Fibroblast of skin of right quadriceps (primary cell): ENCODE data around the gene CCDC136.
A peak's percentile ranks its signal among the peaks of the same experiment; 100 is the strongest.

Experiments
- DNase-seq: peaks from one replicate; pipeline ENCODE4 v3.0.0-alpha.2; 2013

The CCDC136 gene

GRCh38 chr7:128833148-128833945, 41.6 kb downstream of the CCDC136 start:
- DNase-seq: peak; percentile 87

GRCh38 chr7:128833946-128834325, 42.2 kb downstream of the CCDC136 start:
- no peak for DNase-seq

- DNase-seq: no peak
Observed at GRCh38 chr7:128835231-128835751, 43.5 kb downstream of the CCDC136 start.

- DNase-seq: peak; percentile 52
Observed at GRCh38 chr7:128835790-128836641, 44.2 kb downstream of the CCDC136 start.

- DNase-seq: no peak
Observed at GRCh38 chr7:128836729-128837348, 45.1 kb downstream of the CCDC136 start.

GRCh38 chr7:128837521-128837921, 45.8 kb downstream of the CCDC136 start:
- no peak for DNase-seq

- no peak for DNase-seq
Observed at GRCh38 chr7:128838109-128838779, 46.5 kb downstream of the CCDC136 start.

GRCh38 chr7:128838981-128839731, 47.4 kb downstream of the CCDC136 start:
- DNase-seq: no peak

GRCh38 chr7:128839751-128840177, 48.0 kb downstream of the CCDC136 start:
- DNase-seq: no peak

GRCh38 chr7:128840326-128841170, 48.8 kb downstream of the CCDC136 start:
- no peak for DNase-seq

GRCh38 chr7:128841171-128841690, 49.5 kb downstream of the CCDC136 start:
- DNase-seq: no peak

GRCh38 chr7:128841921-128842673, 50.3 kb downstream of the CCDC136 start:
- peak; percentile 42 for DNase-seq

GRCh38 chr7:128842674-128843641, 51.2 kb downstream of the CCDC136 start:
- no peak for DNase-seq

GRCh38 chr7:128843938-128844621, 52.3 kb downstream of the CCDC136 start:
- DNase-seq: no peak

- no peak for DNase-seq
Observed at GRCh38 chr7:128844777-128845311, 53.1 kb downstream of the CCDC136 start.

GRCh38 chr7:128845475-128845874, 53.7 kb downstream of the CCDC136 start:
- no peak for DNase-seq

GRCh38 chr7:128845987-128846386, 54.2 kb downstream of the CCDC136 start:
- DNase-seq: no peak
